Fibroblast of villous mesenchyme (primary cell): ENCODE results near the gene ANKS1A. TPM values are rescaled to one million over a fixed set of nuclear protein-coding genes. Genes with fewer than 3 reads are reported as not detected.
"Not testable (repeated sequence)": the region's sequence is repeated elsewhere in the genome, so short reads cannot be mapped to it uniquely, and the experiment has no call there.

ENCODE experiments used
- DNase-seq: peaks from one replicate; pipeline ENCODE4 v3.0.0-alpha.2; 2010; ENCODE audit warnings: low read depth
- H3K4me3 ChIP-seq: 2 replicates; pipeline ENCODE4 v1.5.1; 2011; ENCODE audit warnings: low read depth, mild to moderate bottlenecking, low read length
- total RNA-seq: library from RNA; depleted of rRNA; stranded (reverse); fragments of >200 nt; gene quantifications from 2 replicates; pipeline ENCODE4 v1.2.3, GENCODE V29; 2012
- TF ChIP-seq, protein P1 (sequence below): IDR thresholded peaks from 2 replicates; pipeline ENCODE4 v1.5.1; 2012; ENCODE audit warnings: low read depth, mild to moderate bottlenecking, low read length; ENCODE audit not compliant: insufficient read depth

ANKS1A gene
- total RNA-seq, 1 donor = 12.5 TPM

DNA sequence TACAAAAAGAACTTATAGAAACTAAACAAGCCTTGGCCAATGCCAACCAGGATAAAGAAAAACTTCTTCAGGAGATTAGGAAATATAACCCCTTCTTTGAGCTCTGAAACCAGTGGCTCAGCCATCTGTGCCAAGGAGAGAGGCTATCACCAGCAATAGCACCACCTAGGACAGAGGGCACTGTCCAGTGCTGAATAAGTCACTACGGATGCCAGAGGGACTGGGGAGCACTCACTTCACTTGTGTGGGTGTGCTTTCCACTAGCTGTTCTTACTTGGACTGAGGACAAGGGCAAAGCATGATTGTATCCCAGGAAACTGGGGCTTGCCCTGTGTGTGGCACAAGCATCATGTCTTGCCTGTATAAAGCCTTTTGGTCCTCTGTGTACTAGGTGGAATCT lies 16.7 kb upstream of the ANKS1A start:
- no peak overlapping the region for H3K4me3 ChIP-seq
- TF ChIP-seq, protein P1, sequence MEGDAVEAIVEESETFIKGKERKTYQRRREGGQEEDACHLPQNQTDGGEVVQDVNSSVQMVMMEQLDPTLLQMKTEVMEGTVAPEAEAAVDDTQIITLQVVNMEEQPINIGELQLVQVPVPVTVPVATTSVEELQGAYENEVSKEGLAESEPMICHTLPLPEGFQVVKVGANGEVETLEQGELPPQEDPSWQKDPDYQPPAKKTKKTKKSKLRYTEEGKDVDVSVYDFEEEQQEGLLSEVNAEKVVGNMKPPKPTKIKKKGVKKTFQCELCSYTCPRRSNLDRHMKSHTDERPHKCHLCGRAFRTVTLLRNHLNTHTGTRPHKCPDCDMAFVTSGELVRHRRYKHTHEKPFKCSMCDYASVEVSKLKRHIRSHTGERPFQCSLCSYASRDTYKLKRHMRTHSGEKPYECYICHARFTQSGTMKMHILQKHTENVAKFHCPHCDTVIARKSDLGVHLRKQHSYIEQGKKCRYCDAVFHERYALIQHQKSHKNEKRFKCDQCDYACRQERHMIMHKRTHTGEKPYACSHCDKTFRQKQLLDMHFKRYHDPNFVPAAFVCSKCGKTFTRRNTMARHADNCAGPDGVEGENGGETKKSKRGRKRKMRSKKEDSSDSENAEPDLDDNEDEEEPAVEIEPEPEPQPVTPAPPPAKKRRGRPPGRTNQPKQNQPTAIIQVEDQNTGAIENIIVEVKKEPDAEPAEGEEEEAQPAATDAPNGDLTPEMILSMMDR = no peak
- no peak for DNase-seq

DNA sequence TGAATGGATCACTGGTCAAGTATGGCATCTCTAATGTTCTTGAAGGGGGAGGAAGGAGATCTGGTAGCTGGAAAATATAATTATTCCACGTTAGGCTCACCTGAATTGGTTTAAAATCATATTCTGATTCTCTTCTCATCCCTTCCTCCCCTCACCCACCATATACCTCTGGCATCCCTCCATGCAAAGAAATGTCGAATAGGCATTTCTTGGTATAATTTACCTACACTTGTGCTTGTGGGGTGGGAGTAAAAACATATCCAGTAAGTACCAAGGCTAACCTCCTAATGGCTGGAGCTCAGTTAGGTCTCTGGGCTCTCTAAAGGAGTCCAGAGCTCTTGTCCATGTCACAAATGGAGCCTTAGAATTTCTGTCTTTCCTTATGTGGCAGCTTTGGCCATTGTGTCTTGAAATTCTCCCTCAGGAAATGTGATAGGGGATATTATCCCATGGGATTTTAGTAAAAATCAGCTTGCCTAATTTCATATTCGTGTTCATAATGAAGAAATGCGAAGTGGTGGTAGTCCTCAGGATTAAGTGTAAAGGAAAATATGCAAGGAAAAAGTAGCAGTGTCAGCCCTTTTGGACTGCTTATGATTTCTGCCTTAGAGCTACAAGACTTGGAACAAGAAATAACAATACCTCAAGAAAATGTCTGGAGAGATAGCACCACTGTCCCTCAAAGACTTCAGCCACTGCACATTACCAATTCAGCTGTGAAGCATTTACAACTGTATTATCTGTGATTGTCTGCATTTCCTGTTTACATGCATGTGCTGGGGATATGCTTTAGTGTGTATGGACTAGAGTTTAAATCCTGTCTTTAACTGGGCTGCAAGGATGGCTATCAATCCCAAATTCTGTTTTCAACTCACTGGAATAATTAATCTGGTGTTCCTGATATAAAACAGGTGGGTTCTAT lies 13.5 kb upstream of the ANKS1A start:
- TF ChIP-seq, protein P1 = no peak
- no peak for DNase-seq
- H3K4me3 ChIP-seq = no peak overlapping the region

DNA sequence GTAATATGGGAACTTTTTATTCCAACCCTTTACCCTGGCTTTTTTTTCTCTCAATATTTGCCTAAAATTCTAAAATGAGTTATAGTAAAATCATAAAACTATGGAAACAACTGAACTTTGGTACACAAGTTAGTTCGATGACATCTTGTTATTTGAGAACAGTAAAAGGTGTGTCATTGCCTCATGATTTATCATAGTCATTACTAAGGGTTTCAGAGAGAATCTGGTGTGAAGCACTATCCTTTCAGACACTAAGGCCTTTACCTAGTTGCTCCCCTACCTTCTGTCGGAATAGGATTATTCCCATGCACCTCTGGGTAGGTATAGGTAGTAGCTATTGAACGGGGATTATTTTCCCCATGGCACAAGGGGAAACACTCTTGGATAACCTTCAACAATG lies 12.6 kb upstream of the ANKS1A start:
- no peak overlapping the region for H3K4me3 ChIP-seq
- DNase-seq = no peak
- TF ChIP-seq, protein P1 = no peak

DNA sequence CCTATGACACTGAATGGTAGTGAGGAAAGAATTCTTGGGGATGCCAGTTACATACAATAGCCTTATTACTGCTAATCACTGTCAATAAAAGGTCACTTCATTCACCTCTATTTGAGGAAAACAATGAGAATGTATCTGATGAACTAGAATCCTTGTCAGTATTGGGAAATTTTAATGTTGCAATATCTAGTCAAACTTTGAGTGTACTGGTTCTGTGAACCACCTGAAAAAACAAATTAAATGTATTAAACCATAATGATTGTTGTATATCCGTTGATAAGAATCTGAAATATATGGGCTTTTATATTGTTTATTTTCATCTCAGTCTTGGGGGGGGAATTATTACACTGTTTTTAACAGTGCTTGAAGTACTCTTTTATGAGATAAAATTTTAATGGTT lies 11.8 kb upstream of the ANKS1A start:
- DNase-seq = no peak
- TF ChIP-seq, protein P1 = no peak
- H3K4me3 ChIP-seq = no peak overlapping the region

DNA sequence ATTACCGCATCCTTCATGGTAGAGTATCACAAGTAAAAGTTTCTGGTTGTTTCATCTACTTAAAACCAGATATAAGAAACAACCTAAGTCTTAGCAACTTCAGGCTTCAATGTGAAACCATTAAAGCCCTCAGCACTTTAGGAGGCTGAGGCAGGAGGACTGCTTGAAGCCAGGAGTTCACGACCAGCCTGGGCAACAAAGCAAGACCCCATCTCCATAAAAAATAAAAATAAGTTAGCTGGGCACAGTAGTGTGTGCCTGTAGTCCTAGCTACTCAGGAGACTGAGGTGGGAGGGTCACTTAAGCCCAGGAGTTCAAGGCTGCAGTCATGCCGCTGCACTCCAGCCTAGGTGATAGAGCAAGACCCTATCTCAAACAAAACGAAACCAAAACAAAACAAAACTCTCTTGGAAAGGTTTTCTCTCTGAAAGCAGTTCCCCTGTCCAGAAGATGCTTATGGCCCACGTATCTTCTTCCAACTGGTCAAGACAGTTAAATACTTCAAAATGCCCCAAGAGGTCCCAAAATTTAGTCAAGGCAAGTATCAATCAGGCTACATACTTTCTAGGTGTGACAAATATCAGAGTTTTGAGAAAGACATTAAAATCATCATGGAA lies 11.1 kb upstream of the ANKS1A start:
- no peak for DNase-seq
- TF ChIP-seq, protein P1 = no peak
- no peak overlapping the region for H3K4me3 ChIP-seq

DNA sequence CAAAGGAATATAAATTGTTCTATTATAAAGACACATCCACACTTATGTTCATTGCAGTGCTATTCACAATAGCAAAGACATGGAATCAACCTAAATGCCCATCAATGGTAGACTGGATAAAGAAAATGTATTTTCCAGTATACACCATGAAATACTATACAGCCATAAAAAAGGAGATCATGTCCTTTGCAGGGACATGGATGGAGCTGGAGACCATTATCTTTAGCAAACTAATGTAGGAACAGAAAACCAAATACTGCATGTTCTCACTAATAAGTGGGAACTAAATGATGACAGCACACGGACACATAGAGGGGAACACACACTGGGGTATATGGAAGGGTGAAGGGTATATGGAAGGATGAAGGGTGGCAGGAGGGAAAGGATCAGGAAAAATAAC lies 5.0 kb upstream of the ANKS1A start:
- not testable (repeated sequence) for H3K4me3 ChIP-seq

DNA sequence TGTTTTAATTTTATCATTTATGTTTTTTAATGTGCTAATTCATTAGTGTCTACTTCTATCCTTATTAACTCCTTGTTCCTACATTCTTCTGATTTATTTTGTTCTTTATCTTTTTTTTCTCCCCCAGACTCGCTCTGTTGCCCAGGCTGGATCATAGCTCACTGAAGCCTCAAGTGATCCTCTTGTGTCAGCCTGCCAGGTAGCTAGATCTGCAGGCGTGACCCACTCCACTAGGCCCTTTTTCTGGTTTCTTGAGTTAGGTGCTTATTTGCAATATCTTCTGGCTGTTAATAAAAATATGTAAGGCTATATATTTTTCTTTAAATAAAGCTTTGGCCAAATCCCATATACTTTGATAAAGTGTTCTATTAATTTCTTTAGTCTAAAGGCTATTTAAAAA lies 4.1 kb upstream of the ANKS1A start:
- TF ChIP-seq, protein P1 = no peak
- DNase-seq = no peak
- no peak overlapping the region for H3K4me3 ChIP-seq

More for the DNA sequence above, 5.0 kb upstream of the ANKS1A start:
- not testable (repeated sequence) for DNase-seq

DNA sequence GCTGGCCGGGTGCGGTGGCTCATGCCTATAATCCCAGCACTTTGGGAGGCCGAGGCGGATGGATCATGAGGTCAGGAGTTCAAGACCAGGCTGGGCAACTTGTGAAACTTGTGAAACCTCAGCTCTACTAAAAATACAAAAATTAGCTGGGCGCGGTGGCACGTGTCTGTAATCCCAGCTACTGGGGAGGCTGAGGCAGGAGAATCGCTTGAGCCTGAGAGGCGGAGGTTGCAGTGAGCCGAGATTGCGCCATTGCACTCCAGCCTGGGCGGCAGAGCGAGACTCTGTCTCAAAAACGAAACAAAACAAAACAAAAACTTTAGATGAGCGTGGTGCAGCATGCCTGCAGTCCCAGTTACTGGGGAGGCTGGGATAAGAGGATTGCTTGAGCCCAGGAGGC lies 3.2 kb upstream of the ANKS1A start:
- DNase-seq = not testable (repeated sequence)

More for the DNA sequence above, 3.2 kb upstream of the ANKS1A start:
- H3K4me3 ChIP-seq = not testable (repeated sequence)
